T47D (cell line): Measurements from ENCODE around the gene F12.
A peak's percentile ranks its signal among the peaks of the same experiment; 100 is the strongest.

Experiments used
- DNase-seq, 2 experiments: peaks; one replicate each; pipeline versions ENCODE4 v3.0.0 to v3.0.0-alpha.2; 2011 to 2012; ENCODE audit warnings: low read depth in 1 of 2, low spot score in 1 of 2
- JUND ChIP-seq: IDR thresholded peaks from 2 replicates; pipeline ENCODE4 v1.6.1; 2012; ENCODE audit warnings: low read depth
- in situ Hi-C: cut with HindIII; loops from 2 replicates; pipeline ENCODE4 v1.10.0; 2016; ENCODE audit warnings: low sequenced_read_pairs, low pct_unique_long_range_greater_than_20kb

F12 gene

GRCh38 chr5:177432839-177433657 lies 23.7 kb upstream of the F12 start:
- no peak for TF ChIP-seq JUND
- in situ Hi-C loops, result no loop called here
- no peak for DNase-seq

GRCh38 chr5:177432143-177432838 lies 22.9 kb upstream of the F12 start:
- in situ Hi-C loops, result no loop called here
- no peak for TF ChIP-seq JUND
- no peak for DNase-seq

GRCh38 chr5:177431317-177432142 lies 22.2 kb upstream of the F12 start:
- in situ Hi-C loops, result no loop called here
- DNase-seq, result no peak
- TF ChIP-seq JUND, result no peak

- no peak for DNase-seq
- in situ Hi-C loops, result no loop called here
- TF ChIP-seq JUND, result no peak
Observed at GRCh38 chr5:177430972-177431316, 21.6 kb upstream of the F12 start.

- DNase-seq, result no peak
- TF ChIP-seq JUND, result no peak
- in situ Hi-C loops, result no loop called here
Observed at GRCh38 chr5:177430140-177430951, 21.0 kb upstream of the F12 start.

- no peak for DNase-seq
- no peak for TF ChIP-seq JUND
- in situ Hi-C loops, result no loop called here
Observed at GRCh38 chr5:177429248-177430040, 20.1 kb upstream of the F12 start.

- in situ Hi-C loops, result no loop called here
- TF ChIP-seq JUND, result no peak
- DNase-seq, result no peak
Observed at GRCh38 chr5:177428574-177429217, 19.3 kb upstream of the F12 start.

- in situ Hi-C loops, result no loop called here
- DNase-seq, result no peak
Observed at GRCh38 chr5:177427919-177428573, 18.7 kb upstream of the F12 start.

GRCh38 chr5:177427211-177427822 lies 18.0 kb upstream of the F12 start:
- no peak for TF ChIP-seq JUND
- peak; percentile 54 to 77 for DNase-seq
- in situ Hi-C loops, result no loop called here

More at GRCh38 chr5:177427919-177428573, 18.7 kb upstream of the F12 start:
- no peak for TF ChIP-seq JUND

- peak; percentile 51 to 61 for DNase-seq
- TF ChIP-seq JUND, result no peak
- in situ Hi-C loops, result no loop called here
Observed at GRCh38 chr5:177426566-177427210, 17.3 kb upstream of the F12 start, which contains the start of gene GRK6. Gene GRK6 (plus strand): TSS chr5:177426676. CDS start chr5:177426846, 170 bp downstream.
